ENCODE measurements around the gene RPL10. TPM values are rescaled to one million over a fixed set of nuclear protein-coding genes. Genes with fewer than 3 reads are reported as not detected.

Gene RPL10
- total and polyA plus RNA-seq, 2 of the 13 experiments (the other 11 are each of a cell fraction or from before 2014, with no cell fraction given), result 2,381 to 4,713 TPM

- TF ChIP-seq PTBP1 (IDR thresholded peaks at IDR 0.05; ENCODE audit: low read depth, low read length, poor library complexity, severe bottlenecking) (no peak), ATM (IDR thresholded peaks at IDR 0.05; ENCODE audit: borderline replicate concordance) (no peak), CEBPZ (IDR thresholded peaks at IDR 0.05; ENCODE audit: low read length) (no peak), SPEN (CRISPR knock-in tag; IDR thresholded peaks at IDR 0.05; ENCODE audit: low read depth) (peak; percentile 48; the same call in 1 of the 2 replicates), MIXL1 (CRISPR knock-in tag; IDR thresholded peaks at IDR 0.05) (peak; percentile 59), KLF16 (CRISPR knock-in tag; IDR thresholded peaks at IDR 0.05) (peak in 1 of 2 experiments; percentile 58; a peak in 1 of 4 replicates), ZFX (CRISPR knock-in tag; IDR thresholded peaks at IDR 0.05; ENCODE audit: low read depth) (peak; percentile 61), HBP1 (CRISPR knock-in tag; IDR thresholded peaks at IDR 0.05; ENCODE audit: low read depth) (no peak), KLF6 (CRISPR knock-in tag; IDR thresholded peaks at IDR 0.05) (peak; percentile 63), JARID2 (CRISPR knock-in tag; IDR thresholded peaks at IDR 0.05; ENCODE audit: insufficient replicate concordance) (no peak), HNRNPK (IDR thresholded peaks at IDR 0.05; ENCODE audit: low read depth, low read length, poor library complexity, severe bottlenecking) (no peak), ZNF749 (CRISPR knock-in tag; IDR thresholded peaks at IDR 0.05; ENCODE audit: borderline replicate concordance) (peak; percentile 57; the same call in 1 of the 2 replicates), SSRP1 (CRISPR knock-in tag; IDR thresholded peaks at IDR 0.05) (no peak), ZNF468 (CRISPR knock-in tag; IDR thresholded peaks at IDR 0.05) (no peak), ZNF577 (CRISPR knock-in tag; IDR thresholded peaks at IDR 0.05; ENCODE audit: borderline replicate concordance, low read depth) (no peak), NFRKB (IDR thresholded peaks at IDR 0.05) (no peak), POLR2G (IDR thresholded peaks at IDR 0.05; ENCODE audit: low read depth, low read length) (peak; percentile 98), RFX3 (CRISPR knock-in tag; IDR thresholded peaks at IDR 0.05) (no peak), ZNF263 (CRISPR knock-in tag; IDR thresholded peaks at IDR 0.05) (no peak)
- TF ChIP-seq, protein P1, sequence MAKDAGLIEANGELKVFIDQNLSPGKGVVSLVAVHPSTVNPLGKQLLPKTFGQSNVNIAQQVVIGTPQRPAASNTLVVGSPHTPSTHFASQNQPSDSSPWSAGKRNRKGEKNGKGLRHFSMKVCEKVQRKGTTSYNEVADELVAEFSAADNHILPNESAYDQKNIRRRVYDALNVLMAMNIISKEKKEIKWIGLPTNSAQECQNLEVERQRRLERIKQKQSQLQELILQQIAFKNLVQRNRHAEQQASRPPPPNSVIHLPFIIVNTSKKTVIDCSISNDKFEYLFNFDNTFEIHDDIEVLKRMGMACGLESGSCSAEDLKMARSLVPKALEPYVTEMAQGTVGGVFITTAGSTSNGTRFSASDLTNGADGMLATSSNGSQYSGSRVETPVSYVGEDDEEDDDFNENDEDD (CRISPR knock-in tag; IDR thresholded peaks at IDR 0.05; ENCODE audit: borderline replicate concordance), result no peak; the same call in 1 of the 2 replicates
- TF ChIP-seq, protein P2, sequence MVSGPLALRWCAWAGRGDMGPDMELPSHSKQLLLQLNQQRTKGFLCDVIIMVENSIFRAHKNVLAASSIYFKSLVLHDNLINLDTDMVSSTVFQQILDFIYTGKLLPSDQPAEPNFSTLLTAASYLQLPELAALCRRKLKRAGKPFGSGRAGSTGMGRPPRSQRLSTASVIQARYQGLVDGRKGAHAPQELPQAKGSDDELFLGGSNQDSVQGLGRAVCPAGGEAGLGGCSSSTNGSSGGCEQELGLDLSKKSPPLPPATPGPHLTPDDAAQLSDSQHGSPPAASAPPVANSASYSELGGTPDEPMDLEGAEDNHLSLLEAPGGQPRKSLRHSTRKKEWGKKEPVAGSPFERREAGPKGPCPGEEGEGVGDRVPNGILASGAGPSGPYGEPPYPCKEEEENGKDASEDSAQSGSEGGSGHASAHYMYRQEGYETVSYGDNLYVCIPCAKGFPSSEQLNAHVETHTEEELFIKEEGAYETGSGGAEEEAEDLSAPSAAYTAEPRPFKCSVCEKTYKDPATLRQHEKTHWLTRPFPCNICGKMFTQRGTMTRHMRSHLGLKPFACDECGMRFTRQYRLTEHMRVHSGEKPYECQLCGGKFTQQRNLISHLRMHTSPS (CRISPR knock-in tag; IDR thresholded peaks at IDR 0.05; ENCODE audit: low read depth), result no peak
Observed at GRCh38 chrX:154371017-154371788, 27.0 kb upstream of the RPL10 start (continued).

Measured in HepG2 (cell line).